SK-N-SH (cell line): Measurements from ENCODE around the gene GSG1L.

Experiments
- POLR2AphosphoS5 ChIP-seq: IDR thresholded peaks from 2 replicates; pipeline ENCODE4 v1.6.1; 2012; ENCODE audit warnings: low read depth, low read length
- SIN3A ChIP-seq: IDR thresholded peaks from 2 replicates; pipeline ENCODE4 v1.6.1; 2012; ENCODE audit warnings: low read depth, mild to moderate bottlenecking, low read length, moderate library complexity, borderline replicate concordance
- TAF1 ChIP-seq: IDR thresholded peaks from 2 replicates; pipeline ENCODE4 v1.6.1; 2012; ENCODE audit warnings: low read depth, mild to moderate bottlenecking, low read length, moderate library complexity, borderline replicate concordance

DNA sequence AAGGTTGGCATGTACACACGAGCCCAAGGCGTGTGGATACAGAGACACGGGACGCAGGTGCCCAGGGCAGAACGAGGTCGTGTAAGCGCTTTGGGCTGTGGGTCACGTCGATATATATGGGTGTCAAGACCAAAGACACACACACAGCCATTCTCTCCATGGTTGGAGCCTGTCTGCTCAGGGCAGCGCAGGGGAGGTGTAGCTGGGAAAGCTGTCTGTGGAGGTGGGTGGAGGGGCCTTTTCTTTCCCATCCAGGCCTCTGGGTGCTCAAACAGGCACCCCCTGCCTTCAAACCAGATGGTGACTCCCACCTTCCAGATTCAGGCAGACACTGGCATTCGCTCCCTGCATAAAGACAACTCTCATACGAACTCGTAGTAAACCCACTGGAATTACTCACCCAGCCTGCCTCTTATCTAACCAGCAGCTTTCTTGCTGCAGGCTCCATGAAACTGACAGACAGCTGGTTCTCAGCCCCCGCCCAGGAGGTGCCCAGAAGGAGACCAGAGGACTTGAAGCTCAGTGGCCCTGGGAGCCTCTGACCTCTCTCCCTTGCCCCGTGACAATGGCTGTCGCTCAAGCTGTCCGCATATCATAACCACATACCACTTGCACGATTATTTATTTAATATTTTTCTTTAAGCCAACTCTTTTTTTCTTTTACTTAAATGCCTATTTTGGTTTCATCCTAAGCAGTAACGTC lies 276.4 kb downstream of the GSG1L start:
- TF ChIP-seq TAF1: no peak
- no peak for TF ChIP-seq SIN3A
- TF ChIP-seq POLR2AphosphoS5: no peak
